GM21619 (cell line): ENCODE data around the gene ROR1.

Experiments used
- ATAC-seq: cut with Tn5 transposase; IDR thresholded peaks from one replicate; pipeline ENCODE4 v1.9.1; 2021; ENCODE audit not compliant: unreplicated experiment

The ROR1 gene

GRCh38 chr1:63906047-63906704, 132.4 kb downstream of the ROR1 start:
- no peak for ATAC-seq

DNA sequence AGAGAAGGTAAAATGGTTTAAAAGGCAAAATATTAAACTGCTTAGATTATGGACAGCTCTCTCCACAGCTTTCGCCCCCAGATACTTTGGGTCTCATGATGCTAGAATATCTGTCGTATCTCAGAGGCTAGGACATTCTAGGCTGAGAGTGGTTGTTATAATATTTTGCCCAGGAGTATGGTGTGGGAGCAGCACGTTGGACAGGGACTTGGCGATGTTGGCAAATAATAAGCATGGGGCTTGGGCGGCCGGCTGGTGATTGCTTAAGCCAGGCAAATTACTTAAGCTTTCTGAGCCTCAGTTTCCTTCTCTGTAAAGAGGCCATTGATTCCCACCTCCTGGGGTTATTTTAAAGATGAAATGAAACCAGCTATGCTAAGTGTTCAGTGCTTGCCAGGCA, 133.2 kb downstream of the ROR1 start:
- ATAC-seq, result no peak

GRCh38 chr1:63908016-63908415, 134.2 kb downstream of the ROR1 start:
- no peak for ATAC-seq

DNA sequence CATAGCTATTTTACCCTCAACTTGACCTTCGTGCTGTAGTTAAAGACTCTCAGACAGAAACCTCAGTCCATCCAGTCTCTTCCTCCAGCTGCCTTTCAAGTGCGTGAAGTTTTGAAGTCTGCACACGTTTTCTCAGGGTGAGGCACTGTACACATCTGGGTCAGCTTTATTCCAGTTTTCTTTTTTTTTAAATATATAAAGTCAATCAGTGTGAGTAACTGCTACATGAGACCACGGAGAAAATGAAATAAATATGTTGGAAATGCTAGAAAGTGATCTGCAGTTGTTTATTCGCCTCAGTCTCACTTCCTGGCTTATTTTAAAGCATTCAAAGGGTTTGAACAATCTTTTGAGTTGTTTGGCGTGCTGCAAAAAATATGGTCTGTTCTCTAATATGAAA, 135.7 kb downstream of the ROR1 start:
- ATAC-seq, result no peak

- ATAC-seq, result no peak
Measured at GRCh38 chr1:63911049-63911448, 137.2 kb downstream of the ROR1 start.

DNA sequence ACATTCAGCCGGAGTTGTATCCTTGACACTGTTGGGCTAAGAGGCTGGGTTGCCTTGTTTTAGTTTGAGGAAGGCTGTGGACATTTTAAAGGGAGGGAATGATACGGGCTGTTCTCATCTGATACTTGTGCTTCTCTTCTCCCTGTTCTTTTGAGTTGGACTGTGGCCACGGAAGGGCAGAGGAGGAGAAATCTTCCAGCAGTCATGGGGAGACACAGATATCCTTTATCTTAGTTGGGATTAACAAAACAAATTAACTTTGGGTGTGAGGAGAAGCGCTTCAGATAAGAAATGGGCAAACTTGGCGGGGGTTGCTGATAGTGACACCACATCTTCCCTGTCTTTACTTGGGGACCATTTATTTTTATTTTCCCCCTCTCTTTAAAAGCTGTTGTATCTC, 138.8 kb downstream of the ROR1 start:
- ATAC-seq, result no peak

GRCh38 chr1:63913533-63913932, 139.7 kb downstream of the ROR1 start:
- ATAC-seq, result no peak

GRCh38 chr1:63914241-63914640, 140.4 kb downstream of the ROR1 start:
- ATAC-seq, result no peak

DNA sequence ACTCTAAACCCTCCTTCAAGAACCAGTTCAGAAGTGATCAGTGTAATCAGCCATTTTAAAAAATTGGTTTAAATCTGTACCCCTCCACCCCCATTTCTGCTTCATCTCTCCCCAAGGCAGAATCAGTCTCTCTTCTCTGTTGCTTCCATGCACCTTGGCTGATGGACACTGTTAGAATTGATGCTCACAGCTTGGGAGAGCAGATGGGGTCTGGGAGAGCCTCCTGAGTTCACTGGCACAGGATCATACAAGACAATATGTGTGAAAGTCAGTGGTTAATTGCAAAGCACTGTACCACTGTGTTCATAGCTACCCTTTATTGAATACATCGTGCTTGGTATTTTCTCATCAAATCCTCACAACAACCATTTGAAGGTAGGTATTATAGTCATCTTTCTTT, 140.9 kb downstream of the ROR1 start:
- no peak for ATAC-seq

DNA sequence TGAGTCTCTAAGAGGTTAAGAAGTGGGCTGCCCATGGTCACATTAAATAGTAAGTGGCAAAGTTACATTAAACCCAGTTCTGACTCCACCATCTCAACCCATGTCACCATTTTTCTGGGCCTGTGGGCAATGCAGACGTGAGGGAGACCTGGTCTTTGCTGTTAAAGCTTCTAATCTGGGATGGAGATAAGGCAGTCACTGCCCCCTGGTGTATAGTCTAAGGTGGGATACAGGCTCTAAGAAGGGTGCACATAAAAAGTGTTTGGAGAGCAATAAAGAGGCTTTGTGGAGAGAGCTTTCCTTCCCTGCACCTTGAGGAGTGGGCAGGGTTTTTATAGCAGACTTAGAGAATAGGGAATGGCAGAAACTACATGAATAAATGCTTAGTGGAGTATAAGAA, 141.3 kb downstream of the ROR1 start:
- no peak for ATAC-seq

GRCh38 chr1:63916485-63917360, 142.9 kb downstream of the ROR1 start:
- ATAC-seq, result no peak

DNA sequence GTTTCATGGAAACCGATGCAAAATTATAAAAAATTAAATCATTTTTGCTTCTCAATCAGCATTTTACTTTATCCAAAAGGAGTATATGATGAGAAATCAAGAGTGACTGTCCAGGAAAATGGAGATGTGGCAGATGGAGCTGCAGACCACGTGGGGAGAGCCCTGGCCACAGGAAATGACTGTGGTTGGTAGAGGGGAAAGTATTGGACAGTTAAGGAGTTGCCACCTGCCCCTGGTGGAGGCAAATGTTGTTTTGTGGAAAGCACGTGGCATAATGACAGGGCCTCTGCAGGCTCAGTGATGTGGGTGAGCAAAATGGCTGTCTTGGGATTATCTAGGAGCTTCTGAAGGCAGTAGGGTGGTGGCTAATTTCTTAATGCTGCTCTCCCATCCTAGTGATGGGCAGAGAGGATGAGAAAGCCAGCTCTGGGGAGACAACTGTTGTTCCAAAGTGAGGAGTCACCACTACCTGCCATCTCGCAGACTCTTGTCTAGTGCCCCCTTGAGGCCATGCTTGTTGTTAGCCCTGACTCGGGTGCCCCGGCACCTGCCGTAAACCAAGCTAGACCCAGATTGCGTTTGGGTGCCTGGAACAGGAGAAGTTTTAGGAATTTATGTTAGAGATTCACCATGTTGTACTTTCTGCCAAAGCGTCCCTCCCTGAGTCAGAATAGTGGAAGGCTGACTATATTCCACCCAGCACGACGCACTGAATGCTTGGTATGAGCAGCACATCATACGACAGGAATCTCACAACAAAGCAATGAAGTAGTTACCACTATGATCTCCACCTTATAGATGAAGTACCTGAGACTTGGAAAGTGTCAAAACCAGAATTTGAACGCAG, 144.0 kb downstream of the ROR1 start:
- no peak for ATAC-seq

- ATAC-seq, result no peak
Measured at GRCh38 chr1:63918418-63918945, 144.7 kb downstream of the ROR1 start.

DNA sequence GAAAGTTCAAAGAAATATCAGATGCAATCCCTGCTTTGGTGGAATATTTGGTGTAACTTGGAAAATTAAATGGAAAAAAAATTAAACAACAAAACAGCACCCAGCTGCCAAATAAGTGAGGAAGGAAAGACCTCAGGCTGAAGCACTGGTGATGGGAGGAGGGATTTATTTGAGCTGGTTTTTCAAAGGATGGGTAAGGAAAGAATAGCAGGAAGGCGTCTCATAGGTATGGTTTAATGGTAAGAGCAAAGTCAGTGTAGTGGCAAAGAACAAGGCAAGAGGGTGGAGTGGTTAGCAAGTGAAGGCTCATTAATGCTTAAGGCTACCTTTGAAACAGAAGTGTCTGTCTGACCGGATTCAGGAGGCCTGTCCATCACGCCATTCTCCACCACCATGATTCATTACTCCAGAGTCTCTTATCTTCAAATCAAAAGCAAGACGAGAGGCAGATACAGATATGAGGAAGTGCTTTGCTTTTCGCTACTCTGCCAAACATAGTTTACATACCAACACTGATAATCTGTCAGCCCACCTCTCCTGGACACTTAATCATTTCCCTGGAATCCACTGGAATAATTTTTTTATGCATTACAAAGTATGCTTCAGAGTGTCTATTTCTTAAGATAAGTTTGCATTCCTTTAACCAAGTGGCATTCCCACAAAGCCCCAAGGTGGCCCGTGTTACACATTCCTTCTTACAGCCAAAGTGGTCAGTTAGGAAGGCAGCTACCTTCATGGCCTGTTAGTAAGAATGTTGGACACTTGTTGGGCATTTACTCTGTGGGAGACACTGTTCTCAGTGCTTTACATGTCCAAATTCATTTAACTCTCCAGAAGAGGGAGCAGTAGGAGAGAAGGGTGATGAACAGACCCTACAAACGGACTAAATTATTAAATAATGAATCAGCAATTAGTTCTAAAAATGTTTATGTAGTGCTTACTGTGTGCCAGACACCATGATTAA, 146.6 kb downstream of the ROR1 start:
- no peak for ATAC-seq

- ATAC-seq, result no peak
Measured at GRCh38 chr1:63921359-63921758, 147.5 kb downstream of the ROR1 start.

DNA sequence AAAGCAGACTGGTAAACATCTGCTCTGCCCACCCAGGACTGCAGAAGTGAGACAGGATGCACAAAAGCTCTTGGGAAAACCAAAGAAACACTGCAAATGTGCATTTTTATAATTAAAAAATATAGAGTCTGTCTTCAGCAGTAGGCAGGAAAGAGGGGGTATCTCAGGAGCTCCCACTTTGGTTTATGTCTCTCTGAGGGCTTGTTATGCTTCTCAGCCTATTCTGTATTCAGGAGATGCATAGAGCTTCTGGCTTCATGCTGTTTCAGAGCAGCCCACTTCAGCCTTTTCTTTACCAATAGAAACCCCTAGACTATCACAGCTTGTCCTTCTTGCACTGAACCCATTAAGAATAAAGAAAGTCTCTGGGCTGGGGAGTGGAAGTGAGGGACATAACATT, 148.0 kb downstream of the ROR1 start:
- ATAC-seq, result no peak

GRCh38 chr1:63922848-63923247, 149.0 kb downstream of the ROR1 start:
- ATAC-seq, result no peak

DNA sequence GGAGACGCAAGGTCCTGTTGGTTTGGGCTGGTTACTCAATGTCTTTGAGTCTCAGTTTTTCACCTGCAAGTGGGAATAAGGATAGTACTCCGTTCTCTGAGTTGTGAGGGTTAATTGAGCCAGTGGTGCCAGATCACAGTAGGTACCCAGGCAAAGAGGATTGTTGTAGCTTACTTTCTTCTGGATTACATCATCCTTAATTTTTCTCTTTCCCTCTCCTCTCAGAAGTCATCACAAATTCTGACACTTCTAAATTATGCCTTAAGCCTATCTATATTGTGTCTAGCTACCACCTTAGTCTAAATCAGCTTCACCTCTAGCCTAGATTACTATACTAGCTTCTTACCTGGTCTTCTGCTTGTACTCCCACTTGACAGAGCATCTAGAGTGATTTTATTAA, 149.5 kb downstream of the ROR1 start:
- ATAC-seq, result no peak

GRCh38 chr1:63924600-63924999, 150.8 kb downstream of the ROR1 start:
- ATAC-seq, result no peak
